K562 treated with DMSO at 1 percent for 4 hours (cell line): ENCODE data around the gene KATNA1. TPM values are rescaled to one million over a fixed set of nuclear protein-coding genes. Genes with fewer than 3 reads are reported as not detected.

Experiments
- total RNA-seq: library from RNA; unstranded; fragments of 300-600 nt; gene quantifications from 2 replicates; pipeline ENCODE4 v1.2.3, GENCODE V29; 2022; ENCODE audit not compliant: insufficient read depth

KATNA1 gene
- total RNA-seq = 21.9 and 28.2 TPM in 2 replicates

DNA sequence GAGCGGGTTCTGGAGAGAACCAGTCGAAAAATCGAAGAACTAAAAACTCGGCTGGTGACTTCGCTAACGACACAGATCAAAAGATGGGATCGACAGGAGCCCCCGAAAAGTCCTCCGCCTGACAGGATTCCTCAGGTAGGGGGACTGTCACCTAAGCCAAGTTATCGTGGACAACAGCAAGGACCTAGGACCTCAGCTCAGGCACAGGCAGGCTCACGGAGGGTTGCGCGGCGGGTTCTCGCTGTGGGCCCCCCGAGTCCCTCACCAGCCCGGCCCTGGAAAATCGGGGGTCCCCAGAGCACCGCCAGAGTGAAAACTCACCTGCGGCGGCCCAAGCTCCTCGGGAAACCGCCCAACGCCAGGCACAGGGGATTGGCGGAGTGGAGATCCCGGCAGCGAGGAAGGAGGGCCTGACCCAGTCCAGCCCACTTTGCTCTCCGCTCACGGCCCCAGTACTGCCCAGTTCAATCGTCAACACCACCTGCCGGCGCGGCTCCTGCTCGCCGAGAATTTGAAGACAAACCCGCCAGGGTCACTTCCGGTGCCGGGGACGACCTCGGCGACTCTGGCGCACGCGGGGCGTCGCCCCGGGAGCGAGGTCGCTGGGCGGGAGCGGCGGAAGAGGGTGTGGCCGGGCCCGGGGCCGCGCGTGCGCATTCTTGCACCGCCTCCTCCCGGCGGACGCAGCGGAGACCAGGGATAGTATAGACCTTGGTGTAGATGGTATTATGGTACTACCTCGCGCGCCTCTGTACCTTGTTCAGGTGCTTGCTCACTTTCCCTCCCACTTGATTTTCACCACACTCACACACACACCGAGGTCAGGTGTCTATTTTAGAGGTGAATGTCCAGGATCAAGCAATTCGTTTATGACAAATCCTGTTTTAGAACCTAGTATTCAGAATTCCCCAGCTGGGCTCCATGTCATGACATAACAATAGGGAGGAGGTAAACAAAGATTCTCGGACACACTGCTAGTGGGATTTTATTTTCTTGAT, at the start of gene KATNA1:
Gene KATNA1 (minus strand): TSS at position 567 of the 998 bp plus-strand sequence. CDS start 10,167 bp downstream, outside the sequence.

DNA sequence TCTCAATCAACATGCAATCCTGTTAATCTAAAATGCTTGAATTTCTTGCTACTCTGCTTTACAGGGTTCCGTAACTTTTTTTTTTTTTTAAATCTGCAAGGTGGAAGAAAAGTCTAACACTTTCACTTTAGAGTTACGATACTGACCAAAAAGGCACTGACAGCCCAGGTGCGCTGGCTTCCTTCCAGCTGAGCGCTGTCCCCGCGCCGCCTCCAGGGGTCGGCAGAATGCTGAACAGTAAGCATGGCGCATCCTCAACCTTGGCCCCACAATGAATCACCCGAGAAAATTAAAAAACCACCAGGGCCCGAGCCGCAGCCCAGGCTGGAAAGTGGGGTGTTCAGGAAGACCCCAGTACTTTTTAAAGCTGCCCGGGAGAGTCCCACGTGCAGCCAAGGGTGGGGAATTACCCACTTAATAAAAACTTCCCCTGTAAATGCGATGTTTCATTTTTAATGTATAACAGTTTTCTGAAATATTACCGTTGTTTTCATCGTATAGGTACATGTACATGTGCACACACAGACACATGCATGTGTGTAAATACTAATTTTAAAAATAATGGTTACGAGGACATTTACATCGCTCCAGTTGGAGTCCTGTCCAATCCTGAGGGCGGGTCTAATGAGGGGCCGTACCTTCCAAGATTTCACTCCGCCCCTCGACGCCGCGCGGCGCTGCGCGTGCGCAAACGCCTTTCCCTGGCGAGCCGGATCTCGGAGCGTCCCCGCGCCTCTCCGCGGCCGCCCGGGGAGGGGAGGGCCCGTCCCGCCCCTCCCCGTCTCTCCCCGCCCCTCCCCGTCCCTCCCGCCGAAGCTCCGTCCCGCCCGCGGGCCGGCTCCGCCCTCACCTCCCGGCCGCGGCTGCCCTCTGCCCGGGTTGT, 82.7 kb downstream of the KATNA1 start, which contains the start of gene GINM1:
Gene GINM1 (plus strand): TSS at position 849 of the 883 bp plus-strand sequence. CDS start 40 bp downstream, outside the sequence.

DNA sequence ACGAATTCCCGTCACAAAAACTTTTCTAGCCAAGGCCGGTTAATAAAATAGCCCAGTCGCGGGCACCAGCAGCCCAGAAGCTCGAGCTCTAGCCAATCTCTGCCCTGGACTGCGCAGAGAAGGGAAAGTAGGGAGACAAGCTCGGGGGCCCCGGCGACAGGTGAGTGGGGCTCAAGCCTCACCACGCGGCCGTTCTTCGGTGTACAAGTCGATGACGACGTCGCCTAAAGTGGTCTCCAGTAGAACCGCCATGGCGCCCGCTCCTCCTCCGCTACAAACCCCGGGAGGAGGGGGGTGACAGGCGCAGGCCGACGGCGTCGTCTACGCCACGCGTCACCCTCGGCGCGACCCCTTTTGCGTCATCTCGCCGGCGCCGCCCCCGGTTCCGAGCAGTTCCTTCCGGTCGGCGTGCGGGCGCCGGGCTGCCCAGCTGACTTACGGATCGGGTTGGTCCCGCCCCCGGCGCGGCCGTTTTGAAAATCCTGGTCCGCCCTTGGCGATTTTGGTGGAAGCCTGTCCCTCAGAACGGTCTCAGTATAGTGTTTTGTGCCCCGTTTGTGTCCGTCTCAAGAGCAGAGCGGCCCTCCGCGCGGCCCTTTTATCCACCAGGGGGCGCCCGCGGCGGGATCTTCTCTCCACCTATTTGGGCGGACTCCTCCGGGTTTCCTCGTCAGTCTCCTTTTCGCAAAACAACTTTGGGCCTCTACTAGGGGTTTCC, 102.6 kb downstream of the KATNA1 start, which contains the start of gene PPIL4:
Gene PPIL4 (minus strand): TSS at position 290 of the 718 bp plus-strand sequence. CDS start 38 bp downstream, at position 252.

Other genes starting within 250 kb of the KATNA1 start
- gene SUMO4, start 248.5 kb downstream of the KATNA1 start, total RNA-seq = not detected in 2 replicates
- gene ZC3H12D, start 163.7 kb downstream of the KATNA1 start, total RNA-seq = not detected in 2 replicates
- gene PPIL4, start 102.7 kb downstream of the KATNA1 start, total RNA-seq = 9.3 and 10.4 TPM in 2 replicates
- gene GINM1, start 82.3 kb downstream of the KATNA1 start, total RNA-seq = 14.4 and 16.2 TPM in 2 replicates
- 8.2 and 8.8 TPM in 2 replicates for gene LATS1, start 69.4 kb upstream of the KATNA1 start, total RNA-seq
- gene NUP43, start 97.8 kb upstream of the KATNA1 start, total RNA-seq = 20.6 and 22.4 TPM in 2 replicates
- gene PCMT1, start 101.0 kb upstream of the KATNA1 start, total RNA-seq = 336 and 409 TPM in 2 replicates
- 2.5 and 3.4 TPM in 2 replicates for gene LRP11, start 215.6 kb upstream of the KATNA1 start, total RNA-seq
- not detected in 2 replicates for gene RAET1E, start 249.4 kb upstream of the KATNA1 start, total RNA-seq